Inflammatory macrophage treated with lipopolysaccharide for 4 hours (primary cell): Measurements from ENCODE around the gene CFAP410.
"Not testable (repeated sequence)": the region's sequence is repeated elsewhere in the genome, so short reads cannot be mapped to it uniquely, and the experiment has no call there.

ENCODE experiments used
- DNase-seq: peaks from one replicate; pipeline ENCODE4 v3.0.0-alpha.2; 2020

The CFAP410 gene

DNA sequence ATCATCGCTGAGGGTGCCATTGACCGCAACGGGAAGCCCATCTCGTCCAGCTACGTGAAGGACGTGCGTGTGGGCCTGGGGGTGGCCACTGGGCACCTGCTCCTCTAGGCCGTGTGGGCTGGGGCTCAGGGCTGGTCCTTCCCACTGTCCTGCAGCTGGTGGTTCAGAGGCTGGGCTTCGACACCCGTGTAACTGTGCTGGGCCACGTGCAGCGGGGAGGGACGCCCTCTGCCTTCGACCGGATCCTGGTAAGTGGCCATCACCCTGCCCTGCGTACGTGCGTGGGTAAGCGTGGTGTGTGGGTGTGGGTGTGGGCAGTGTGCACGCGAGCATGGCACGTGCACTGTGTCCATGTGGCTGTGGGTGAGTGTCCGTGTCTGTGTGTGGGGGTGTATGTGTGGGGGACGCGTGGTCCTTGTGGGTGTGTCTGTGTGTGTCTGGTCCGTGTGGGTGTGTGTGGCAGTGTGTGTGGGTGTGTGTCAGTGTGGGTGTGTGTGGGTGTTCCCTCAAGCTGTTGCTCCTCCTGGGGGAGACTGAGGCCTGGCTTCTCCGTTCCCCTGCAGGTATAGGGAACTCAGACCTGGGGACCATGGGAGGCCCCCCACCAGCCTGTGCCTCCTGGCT is 22.8 kb downstream of the CFAP410 start:
- DNase-seq = no peak

- no peak for DNase-seq
Measured at GRCh38 chr21:44315691-44316203, 23.4 kb downstream of the CFAP410 start.

DNA sequence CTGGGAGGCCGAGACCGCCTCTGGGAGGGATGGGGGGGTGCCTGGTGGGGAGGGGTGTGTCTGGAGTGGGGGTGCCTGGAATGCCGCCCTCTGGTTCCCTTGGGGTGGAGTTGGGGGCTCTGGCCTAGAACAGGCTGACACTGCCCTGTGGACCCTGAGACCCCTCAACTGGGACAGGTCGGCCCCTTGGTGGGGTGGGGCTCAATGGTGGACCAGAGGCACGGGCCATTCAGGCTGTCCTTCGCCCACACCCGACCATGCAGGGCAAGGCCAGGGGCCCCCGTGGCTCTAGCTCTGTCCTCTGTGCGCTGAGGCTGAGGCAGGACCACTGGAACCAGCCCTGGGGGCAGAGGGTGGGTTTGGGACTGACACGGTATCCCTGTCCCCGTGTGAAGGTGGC is 24.6 kb downstream of the CFAP410 start:
- DNase-seq = no peak

GRCh38 chr21:44314128-44314527 is 25.1 kb downstream of the CFAP410 start:
- DNase-seq = no peak

GRCh38 chr21:44313451-44313850 is 25.7 kb downstream of the CFAP410 start:
- no peak for DNase-seq

DNA sequence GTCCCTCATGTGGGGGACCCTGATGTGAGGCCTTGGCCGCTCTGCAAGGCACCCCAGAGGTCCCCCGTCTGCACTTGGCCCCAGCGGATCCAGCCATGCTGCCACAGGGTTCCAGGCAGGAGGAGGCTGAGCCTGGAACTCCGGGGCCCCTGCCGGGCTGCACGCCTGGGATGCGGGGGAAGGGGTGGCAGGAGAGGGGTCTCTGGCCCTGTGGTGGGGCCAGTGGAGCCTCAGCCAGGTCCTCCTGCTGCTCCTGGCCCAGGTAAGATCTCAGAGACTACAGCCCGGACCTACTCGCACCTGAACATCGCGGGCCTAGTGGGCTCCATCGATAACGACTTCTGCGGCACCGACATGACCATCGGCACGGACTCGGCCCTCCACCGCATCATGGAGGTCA is 26.5 kb downstream of the CFAP410 start:
- no peak for DNase-seq

GRCh38 chr21:44312089-44312488 is 27.1 kb downstream of the CFAP410 start:
- no peak for DNase-seq

DNA sequence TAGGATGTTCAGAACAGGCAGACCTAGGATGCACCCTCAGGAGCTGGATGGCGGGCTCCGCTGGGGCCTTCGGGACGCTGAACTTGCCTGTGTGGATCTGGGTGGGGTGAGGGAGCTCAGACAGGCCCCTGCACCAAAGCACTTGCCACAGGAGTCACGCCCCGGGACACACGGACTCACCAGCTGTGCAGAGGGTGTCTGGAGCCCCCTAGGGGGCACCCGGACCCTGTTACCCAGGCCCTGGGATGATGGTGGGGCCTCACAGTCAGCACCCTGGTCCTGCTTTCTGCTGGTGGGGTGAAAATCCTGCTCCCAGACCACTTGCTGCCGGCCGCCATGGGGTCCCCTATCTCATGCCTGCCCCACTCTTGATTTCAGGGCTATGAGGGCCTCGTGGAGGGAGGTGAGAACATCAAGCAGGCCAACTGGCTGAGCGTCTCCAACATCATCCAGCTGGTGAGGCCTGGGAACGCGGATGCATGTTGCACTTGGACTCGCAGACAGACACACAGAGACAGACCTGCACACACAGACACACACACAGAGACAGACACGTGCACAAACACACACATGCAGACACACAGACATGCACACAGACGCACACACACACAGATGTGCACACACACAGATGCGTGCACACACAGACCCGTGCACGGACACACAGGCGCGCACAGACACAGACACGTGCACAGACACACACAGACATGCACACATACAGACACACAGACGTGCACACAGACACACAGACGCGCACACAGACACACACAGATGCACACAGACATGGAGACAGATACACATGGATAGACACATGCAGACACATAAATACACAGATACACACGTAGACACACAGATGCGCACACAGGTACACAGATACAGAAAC is 28.3 kb downstream of the CFAP410 start:
- DNase-seq = no peak

DNA sequence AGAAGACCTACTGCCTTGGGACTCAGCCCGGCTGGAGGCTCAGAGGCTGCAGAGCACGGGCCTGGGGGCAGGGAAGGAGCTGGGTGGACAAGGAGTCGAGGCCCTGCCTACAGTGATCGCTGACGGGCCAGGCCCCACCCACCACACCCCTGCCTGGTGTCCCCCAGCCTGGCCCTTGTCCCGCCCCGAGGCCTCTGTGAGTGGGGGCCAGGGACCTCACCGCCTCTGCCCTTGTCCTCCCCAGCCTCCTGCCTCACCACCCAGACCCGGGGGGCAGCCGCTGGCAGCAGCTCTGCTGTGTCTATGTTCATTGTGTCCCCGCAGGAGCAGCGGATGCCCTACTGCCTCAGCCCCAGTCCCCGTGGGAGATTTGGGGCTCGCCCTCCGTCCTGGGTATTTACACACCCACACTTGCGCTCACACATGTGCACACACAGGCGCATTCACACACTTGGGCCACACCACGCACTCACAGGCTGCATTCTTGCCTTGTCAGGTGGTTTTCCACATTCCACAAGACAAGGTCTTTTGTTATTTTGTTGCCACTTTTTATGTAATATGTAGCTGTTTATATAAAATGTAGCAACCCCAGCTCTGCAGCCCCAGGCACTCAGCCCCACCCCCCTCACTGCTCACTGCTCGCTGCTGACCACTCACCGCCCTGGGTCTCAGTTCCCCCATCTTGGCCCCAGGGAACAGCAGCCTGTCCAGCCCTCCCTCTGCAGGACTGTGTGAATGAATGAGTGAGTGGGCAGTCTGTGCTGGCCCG is 32.1 kb downstream of the CFAP410 start:
- DNase-seq = no peak

DNA sequence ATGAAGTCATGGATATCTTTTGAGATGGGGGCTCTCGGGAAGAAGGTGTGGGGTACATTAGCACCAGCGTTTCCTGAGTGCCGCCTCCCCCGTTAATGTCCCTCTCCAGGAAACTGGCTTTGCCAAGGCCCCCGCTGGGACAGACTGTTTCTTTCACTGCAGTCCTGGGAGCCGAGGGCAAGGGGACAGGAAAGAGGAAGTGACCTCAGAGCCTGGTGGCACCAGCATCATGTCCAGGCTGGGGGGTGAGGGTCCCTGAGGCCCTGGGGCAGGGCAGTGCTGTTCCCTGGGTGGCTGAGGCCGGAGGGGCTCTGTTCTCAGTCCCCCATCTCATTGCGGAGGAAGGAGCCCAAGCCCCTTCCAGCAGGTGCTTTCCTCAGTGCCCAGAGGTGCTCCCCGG is 33.5 kb downstream of the CFAP410 start:
- no peak for DNase-seq

GRCh38 chr21:44304877-44305293 is 34.3 kb downstream of the CFAP410 start:
- DNase-seq = peak; percentile 27

GRCh38 chr21:44304011-44304616 is 35.1 kb downstream of the CFAP410 start:
- DNase-seq = no peak

GRCh38 chr21:44303490-44303981 is 35.7 kb downstream of the CFAP410 start:
- no peak for DNase-seq

- not testable (repeated sequence) for DNase-seq
Measured at GRCh38 chr21:44302573-44303401, 36.4 kb downstream of the CFAP410 start.

- peak; percentile 15 for DNase-seq
Measured at GRCh38 chr21:44301961-44302406, 37.2 kb downstream of the CFAP410 start.

GRCh38 chr21:44301141-44301540 is 38.0 kb downstream of the CFAP410 start:
- no peak for DNase-seq

- DNase-seq = peak; percentile 70
Measured at GRCh38 chr21:44300262-44300959, 38.8 kb downstream of the CFAP410 start.

GRCh38 chr21:44299458-44300261 is 39.5 kb downstream of the CFAP410 start, which contains the start of gene PFKL:
Gene PFKL, plus strand, starts transcription at chr21:44300053. Its CDS starts 53 bp downstream, at chr21:44300106.
- DNase-seq = peak; percentile 72

- DNase-seq = no peak
Measured at GRCh38 chr21:44299085-44299457, 40.1 kb downstream of the CFAP410 start.

DNA sequence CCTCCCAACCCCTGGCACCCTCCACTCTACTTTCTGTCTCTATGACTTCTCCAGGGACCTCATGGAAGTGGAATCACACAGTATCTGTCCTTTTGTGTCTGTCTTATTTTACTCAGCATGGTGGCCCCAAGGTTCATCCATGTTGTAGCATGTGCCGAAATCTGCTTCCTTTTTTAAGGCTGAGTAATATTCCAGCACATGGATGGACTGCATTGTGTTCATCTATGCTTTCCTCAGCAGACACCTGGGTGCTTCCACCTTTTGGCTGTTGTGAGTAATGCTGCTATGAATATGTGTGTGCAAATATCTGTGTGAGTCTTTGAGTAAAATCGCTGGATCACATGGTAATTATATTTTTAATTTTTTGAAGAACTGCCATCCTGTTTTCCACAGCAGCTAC is 40.9 kb downstream of the CFAP410 start:
- peak; percentile 10 for DNase-seq
